DND-41 (cell line): Measurements from ENCODE around the gene OBSCN.

Experiments
- CTCF ChIP-seq: IDR thresholded peaks from 2 replicates; pipeline ENCODE4 v1.5.1; 2012; ENCODE audit warnings: borderline replicate concordance, low read length, moderate library complexity, mild to moderate bottlenecking; ENCODE audit not compliant: poor library complexity, severe bottlenecking; ENCODE audit errors: extremely low read depth
- EZH2 ChIP-seq: IDR thresholded peaks from 3 replicates; pipeline ENCODE4 v1.6.1; 2012; ENCODE audit warnings: borderline replicate concordance, low read depth, mild to moderate bottlenecking, moderate library complexity, low read length, inconsistent platforms; ENCODE audit not compliant: severe bottlenecking

GRCh38 chr1:228411121-228411520 is 203.3 kb downstream of the OBSCN start:
- TF ChIP-seq CTCF, result no peak
- no peak for TF ChIP-seq EZH2
